GM12875 (cell line): ENCODE results near the gene ILKAP.
A peak's percentile ranks its signal among the peaks of the same experiment; 100 is the strongest.

Experiments
- H3K4me3 ChIP-seq: one replicate; pipeline ENCODE4 v1.5.1; 2011; ENCODE audit warnings: low read depth, low read length, control low read depth
- CTCF ChIP-seq: IDR thresholded peaks from 2 replicates; pipeline ENCODE4 v1.5.1; 2011; ENCODE audit warnings: low read depth, mild to moderate bottlenecking, control low read depth, inconsistent platforms, low read length, moderate library complexity, borderline replicate concordance; ENCODE audit not compliant: insufficient read depth

Gene ILKAP

DNA sequence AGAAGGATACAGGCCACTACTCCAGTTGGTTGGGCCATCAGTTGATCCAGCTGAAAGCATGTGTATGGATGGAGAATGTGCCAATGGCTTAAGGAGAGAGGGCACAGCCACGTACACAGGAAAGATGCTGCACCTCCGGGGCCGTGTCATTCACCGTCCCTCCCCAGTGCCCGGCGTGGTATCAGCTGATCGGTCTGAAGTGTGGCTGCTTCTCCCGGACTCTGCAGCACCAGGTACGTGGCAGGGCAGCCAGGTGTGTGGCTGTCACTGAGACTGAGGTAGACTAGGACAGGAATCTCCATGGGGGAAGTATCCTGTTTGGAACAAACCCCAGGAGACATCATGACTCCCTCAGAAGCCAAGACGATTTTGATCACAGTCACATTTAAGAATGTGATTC is 48.9 kb downstream of the ILKAP start:
- no peak overlapping the region for H3K4me3 ChIP-seq
- no peak for TF ChIP-seq CTCF

- no peak overlapping the region for H3K4me3 ChIP-seq
- TF ChIP-seq CTCF = peak; percentile 31; the same call in 1 of the 2 replicates
Observed at GRCh38 chr2:238152771-238153688, 50.5 kb downstream of the ILKAP start.

DNA sequence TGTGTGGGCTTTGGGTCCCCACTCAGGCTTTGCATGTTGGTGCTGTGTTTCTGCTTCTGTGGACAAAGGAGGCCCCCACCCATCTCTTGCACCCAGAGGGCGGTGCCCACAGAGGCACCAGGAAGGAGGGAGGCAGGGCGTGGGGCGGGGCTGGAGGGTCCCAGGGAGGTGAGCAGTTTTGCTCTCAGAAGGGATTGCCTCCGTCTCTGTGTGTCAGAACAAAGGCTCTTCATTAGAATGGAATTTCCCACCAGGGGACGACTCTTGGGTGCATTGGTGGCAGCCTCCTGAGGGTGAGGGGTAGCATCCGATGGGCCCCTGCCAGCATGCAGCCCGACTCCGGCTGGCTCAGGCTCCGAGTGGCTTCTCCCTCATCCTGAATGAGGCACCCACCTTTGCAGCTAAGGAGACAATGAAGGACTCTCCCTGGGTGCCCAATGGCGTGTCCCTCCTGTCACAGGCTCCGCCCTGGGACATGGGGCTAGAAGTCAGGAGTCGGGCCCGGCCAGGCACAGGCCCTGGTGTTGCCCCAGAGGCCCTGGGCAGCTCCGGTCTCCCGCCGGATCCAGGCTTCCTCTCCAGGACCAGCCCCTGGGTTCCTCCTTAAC is 51.8 kb downstream of the ILKAP start:
- no peak for TF ChIP-seq CTCF

DNA sequence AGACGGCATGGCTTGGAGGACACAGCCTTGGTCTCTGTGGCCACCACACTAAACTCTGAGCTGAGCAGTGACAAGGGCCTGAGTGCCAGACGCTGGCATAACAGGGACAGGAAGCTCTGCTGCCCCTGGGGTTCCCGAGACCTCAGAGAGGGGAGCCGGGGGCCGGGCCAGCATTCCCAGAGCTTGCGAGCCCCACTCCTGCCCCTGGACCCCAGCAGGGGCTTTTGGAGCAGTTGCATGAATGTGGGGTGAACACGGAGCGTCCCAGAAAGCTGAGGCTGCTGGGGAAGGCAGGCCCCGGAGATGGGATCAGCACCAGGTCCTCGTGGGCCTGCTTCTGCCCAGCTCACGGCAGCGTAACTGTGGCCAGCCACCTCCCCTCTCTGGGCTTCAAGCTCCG is 52.3 kb downstream of the ILKAP start:
- H3K4me3 ChIP-seq = no peak overlapping the region
- no peak for TF ChIP-seq CTCF

More for the DNA sequence above, 51.8 kb downstream of the ILKAP start:
- no peak overlapping the region for H3K4me3 ChIP-seq

DNA sequence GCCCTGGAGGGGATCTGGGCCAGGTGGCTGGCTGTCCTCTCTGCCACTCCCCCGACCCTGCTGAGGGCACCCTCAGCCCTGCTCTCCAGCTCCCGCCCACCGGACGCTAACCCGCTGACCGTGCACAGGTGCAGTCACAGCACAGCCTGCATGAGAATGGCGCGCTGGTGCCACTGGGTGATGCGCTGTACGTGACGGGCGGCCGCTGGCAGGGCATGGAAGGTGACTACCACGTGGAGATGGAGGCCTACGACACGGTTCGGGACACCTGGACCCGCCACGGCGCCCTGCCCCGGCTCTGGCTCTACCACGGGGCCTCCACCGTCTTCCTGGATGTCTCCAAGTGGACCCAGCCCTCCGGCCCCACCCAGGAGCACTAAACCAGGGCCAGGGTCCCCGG is 52.8 kb downstream of the ILKAP start:
- TF ChIP-seq CTCF = no peak

DNA sequence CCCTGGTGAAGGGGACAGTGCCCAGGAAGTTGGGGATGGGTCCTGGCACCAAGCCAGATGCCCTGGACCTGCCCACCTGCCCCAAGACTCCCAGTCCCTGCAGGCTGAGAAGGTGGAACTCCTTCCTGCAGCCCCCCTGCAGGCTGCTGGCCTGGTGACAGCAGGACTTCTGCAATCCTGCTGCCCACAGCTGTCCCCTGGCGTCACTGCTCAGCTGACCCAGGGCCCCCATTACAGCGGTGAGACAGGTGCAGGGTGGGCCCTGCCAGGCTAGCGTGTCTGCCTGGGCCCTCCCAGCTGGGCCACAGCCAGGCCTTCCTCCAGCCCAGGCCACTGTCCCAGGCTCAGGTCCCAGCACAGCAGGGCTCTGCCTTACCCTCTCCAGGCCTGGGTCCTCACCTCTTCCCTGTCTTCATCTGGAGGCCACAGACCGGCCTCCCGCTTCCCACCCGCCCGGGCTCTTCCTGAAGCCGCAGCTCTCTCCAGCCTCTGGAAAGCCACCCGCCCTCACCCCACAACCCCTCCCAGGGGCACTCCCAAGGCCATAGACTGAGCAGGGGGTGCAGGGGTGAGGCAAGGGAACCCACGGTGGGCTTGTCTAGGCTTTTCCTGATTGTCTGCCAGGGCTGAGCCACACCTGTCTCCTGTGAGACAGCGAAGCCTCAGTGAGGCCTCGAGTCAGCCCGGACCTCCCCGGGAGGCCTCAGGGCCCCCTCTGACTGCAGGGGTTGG is 53.5 kb downstream of the ILKAP start:
- TF ChIP-seq CTCF = no peak
- H3K4me3 ChIP-seq = no peak overlapping the region

More for the DNA sequence above, 52.8 kb downstream of the ILKAP start:
- no peak overlapping the region for H3K4me3 ChIP-seq
